HG03439 (cell line): ENCODE measurements around the gene NOVA2.

Source experiments
- ATAC-seq: cut with Tn5 transposase; IDR thresholded peaks from one replicate; pipeline ENCODE4 v1.9.1; 2021; ENCODE audit warnings: mild to moderate bottlenecking, moderate library complexity; ENCODE audit not compliant: unreplicated experiment

Gene NOVA2

DNA sequence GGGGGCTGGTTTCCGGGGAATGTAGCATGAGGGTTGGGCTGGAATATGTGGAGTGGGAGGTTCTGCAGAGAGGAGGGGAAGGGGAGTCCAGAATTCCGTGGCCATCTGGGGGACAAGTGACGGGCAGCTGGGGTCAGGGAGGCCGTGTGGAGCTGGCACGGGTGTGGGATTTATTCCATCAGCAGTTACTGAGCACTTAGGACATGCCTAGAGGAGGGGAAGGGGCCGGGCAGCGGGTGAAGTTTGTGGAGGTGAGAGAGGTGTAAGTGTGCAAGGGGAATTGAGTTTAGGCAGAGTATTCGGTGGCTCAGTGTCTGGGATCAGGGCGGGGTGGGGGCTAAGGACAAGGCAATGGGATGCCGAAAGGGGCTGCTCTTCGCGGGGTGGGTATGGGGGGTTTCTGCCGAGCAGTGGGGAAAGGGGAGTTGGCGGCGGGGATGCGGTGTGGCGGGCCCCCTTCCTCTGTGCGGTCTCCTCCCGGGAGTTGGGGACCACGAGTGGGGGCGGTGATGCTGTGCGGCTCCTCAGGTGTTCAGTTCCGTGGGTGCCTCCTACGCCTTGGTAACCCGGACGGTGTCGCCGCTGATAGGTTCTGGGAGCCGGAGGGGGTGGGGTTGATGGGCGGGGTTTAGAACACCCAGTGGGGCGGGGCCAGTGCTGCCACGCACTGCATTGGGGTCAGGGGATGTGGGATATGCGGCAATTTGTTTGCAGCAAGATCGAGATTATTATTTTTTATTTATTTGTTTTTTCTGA, 27.0 kb upstream of the NOVA2 start:
- ATAC-seq, result no peak

DNA sequence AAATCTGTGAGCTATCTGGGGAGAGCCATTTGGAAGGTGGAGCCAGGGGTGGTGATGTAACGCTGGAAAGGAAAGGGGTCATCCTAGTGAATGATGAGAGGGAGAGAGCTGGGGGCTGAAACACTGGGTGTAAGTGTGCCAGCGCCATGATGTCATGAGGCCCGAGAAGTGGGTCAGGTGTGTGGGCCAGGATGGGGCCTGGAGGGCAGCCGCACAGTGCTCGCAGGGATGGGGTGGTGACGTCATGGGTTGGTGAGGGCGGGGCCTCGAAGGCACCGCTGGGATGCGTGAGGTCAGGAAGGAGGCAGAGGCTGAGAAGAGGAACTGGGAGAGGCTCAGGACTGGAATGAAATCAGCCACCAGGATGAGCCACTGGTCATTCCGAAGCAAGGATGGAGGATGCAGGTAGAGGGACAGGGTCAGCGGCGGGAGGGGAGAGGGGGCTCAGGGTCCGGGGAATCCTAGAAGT, 26.0 kb upstream of the NOVA2 start:
- no peak for ATAC-seq

DNA sequence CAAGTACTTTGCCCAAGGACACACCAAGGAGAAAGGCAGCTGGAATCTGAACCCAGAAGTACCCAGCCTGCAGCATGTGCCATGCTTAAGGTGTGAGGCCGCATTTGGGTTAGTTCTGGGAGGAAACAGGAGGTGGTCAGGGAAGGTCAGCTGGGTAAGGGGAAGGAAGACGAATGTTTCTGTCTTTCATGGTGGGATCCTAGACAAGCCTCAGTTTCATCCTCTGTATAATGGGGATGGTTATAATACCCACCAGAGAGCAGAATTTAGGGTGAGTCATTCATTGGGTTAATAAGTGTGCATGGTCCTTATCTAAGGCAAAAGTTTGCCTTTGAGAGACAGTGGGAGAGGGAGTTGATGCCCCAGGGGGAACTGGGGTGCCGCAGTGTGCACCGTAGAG, 25.2 kb upstream of the NOVA2 start:
- ATAC-seq, result no peak

DNA sequence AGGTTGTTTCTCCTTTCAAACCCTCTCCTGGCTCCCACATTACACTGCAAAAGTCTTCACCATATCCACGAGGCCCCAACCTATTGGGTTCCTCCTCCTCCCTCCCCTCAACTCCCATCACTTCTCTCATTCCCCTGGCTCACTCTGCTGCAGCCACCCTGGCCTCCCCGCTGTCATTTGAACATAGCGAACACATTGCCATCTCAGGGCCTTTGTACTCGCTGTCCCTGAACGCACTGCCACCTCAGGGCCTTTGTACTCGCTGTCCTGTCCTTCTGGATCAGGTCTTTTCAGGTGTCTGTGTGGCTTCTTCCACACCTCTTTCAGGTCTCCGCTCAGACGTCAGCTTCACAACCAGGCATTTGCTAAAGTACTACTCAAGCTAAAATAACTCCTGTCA, 23.3 kb upstream of the NOVA2 start:
- ATAC-seq, result no peak

DNA sequence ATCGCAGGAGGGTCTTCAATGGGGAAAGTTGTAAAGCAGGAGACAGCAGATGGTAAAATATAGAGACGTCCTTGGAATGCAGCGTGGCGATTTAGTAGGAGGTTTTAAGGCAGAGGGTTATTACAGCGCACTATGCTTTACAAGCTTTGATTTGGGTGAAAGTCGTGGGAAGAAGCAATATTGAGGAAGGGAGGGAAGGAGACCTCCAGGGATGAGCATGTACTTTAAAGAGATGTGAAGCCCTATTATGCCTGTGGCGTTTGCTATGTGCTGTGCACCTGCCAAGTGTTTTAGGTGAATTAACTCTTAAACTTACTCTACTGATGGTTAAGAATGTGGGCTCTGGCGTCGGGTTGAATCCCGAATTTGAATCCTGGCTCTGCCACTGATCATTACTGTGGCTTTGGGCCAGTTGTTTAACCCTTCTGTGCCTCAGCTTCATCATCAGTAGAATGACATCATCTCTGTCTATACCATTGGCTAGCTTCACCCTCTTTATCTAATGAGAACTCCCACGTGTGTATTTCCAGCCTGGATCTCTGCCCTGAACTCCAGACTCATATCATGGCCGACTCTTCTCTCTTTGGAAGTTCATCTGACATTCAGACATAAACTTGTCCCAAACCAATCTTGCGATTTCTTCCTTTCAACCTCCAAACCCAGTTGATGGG, 22.2 kb upstream of the NOVA2 start:
- no peak for ATAC-seq

DNA sequence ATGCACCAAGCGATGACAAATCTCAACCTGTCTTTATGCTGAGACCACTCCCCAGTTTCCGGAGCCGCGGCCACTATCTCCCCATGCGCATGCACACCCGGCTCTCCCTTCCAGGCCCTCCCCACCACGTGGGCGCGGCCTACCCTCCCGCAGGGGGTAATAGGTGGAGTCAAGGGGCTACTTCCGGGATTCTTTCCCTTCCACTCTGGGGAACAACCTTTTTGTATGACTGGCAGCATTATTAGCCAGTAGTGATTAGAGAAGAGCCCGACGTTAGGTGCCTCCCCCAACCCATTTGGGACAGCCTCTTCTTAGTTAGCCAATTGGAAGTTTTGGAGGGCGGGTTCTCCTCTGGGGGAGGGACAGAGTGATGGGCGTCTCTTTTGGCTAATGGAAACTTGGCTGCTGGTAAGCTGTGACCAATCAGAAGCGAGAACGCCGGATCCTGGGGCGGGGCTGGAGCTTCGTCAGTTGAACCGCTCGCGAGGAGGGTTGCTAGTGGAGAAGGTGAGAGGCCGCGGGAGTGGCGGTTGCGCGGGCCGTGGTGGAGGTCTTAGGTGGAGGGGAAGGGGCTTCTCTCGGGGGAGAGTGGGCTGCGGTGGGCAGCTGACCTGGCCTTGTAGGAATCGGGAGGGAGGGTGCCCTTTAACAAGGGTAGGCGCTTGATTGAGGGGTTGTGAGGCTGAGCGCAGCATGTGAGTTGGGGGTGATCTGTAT, 21.5 kb upstream of the NOVA2 start, which contains the start of gene CCDC61:
TSS of gene CCDC61 (plus strand) at position 470 of the 717 bp plus-strand sequence. CDS start 7,552 bp downstream, outside the sequence.
- ATAC-seq, result peak; percentile 96

DNA sequence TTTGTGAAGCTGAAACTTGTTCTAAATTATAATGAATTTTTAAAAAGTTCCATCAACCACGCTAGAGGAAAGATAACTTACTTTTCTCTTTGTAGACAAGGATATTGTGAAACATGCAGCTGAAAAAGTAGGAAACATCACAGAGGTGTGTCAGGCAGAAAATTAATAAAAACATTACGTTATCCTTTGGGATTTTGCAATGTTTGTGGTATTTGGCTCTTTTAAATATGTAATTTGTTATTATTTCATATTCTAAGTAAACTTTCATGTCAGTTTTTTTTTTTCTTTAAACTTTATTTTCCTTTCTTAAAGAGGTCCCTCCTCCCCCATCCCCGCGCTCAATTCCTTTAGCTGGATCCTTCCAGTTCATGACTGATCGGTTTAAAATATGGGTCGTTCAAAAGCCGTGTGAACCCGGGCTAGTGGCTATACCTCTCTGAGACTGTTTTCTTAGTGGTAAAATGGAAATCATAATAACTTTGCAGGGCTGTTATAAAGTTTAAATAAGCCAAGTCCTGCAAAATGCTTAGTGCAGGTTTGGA, 20.9 kb upstream of the NOVA2 start:
- ATAC-seq, result peak; percentile 4

DNA sequence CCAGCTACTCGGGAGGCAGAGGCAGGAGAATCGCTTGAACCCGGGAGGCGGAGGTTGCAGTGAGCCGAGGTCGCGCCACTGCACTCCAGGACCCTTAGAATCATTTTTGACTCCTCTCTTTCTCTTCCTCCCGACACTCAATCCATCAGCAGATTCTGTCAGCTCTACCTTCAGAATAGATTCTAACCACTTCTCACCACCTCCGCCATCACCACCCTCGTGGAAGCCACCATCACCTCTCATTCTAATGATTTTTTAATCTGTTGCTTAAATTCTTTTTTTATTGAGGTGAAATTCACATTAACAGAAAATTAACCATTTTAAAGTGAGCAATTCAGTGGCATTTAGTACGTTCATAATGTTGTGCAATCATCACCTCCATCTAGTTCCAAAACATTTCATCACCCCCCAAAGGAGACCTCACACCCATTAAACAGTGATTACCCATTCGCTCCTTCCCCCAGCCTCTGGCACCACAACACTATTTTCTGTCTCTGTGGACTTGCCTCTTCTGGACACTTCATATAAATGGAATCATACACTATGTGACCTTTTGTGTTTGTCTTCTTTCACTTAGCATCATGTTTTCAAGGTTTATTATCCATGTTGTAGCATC, 16.6 kb upstream of the NOVA2 start:
- no peak for ATAC-seq

DNA sequence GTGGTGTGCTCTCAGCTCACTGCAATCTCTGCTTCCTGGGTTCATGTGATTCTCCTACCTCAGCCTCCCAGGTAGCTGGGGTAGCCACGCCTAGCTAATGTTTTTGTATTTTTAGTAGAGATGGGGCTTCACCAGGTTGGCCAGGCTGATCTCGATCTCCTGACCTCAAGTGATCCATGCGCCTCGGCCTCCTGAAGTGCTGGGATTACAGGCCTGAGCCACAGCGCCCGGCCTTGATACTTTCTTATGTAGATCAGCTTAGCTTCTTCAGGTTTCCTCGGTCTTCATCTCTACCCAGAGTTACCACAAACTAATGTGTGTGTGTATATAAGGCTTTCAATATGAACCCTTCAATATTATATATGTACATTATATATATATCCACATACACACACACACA, 11.7 kb upstream of the NOVA2 start:
- no peak for ATAC-seq

DNA sequence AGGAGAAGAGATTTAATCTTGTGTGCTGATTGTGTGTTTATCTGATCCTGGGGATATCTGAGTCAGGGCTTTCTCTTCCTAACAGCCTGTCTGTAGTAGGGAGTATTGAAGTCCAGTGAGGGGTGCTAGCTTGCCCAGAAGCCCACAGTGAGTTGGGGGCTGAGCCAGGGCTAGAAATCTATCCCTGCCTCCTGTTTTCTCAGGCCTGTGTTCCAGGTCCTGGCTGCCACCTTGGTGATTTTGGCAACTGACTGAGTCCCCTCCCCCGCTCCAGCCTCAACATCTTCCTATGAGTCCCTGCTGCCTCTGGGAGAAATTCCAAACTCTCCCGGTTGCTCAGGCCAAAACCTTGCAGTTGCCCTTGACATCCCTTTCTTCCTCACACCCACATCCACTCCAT, 7.7 kb upstream of the NOVA2 start:
- ATAC-seq, result no peak

DNA sequence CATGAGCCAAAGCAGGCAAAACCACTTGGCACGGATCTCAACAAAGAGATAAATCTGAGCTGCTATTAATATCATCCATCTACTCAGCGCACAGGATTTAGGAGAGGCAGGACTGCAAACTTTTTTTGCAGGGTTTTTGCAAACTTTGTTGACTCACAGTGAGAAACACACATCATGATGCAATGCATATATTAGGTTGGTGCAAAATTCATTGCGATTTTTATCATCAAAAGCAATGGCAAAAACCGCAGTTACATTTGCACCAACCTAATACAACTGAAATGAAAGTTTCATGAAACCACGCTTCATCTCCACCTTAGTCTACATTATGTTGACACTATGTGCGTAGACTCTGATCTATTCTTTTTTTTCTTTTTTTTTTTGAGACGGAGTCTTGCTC, 4.5 kb upstream of the NOVA2 start:
- ATAC-seq, result no peak

DNA sequence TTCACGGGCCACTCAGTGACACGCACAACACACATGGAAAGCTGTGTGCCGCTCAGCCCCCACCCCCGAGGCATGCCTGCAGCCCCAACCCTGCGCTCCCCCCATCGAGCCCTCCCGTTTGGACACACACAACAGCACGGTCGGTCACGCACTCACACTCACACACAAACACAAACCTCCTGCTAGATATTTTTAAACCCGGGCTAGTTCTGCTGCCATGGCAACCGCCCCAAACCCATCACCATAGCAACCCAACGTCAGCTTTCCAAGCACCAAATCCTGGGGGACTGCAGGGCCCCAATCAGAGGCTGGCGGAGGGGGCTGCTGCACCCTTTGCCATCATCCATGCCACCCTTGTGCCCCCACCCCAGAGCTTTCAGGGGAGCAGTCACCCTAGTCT, 2.5 kb upstream of the NOVA2 start:
- no peak for ATAC-seq

DNA sequence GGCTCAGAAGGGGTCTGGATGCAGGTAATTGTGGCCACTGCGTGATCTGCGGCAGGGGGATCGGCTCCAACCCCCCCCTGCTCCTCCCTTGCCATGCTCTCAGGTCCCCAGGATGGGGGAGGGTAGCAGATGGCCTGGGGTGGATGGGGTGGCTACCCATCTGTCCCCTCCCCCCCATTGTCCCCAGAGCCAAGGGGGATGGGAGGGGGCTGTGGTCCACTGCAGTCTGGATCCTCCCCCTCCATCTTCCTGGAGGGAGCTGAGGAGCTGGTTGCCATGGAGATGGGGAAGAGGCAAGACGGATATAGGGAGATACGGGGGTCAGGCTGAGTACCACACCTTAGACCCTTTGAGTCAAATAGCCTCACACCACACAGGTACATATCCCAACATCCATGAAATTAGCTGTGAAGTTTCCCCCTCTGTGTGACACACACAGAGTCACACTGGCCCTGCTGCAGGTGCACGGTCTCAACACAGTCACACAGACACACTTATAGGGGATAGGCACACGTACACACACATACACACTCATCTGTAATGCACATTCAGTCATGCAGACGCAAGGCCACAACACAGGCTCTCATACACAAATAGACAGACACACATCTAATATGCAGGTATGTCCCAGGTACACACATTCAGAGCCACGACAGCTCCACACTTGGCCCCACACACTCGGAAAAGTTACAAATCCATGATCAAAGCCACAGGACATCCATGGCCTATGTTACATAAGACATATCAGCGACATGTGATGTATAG, 1.8 kb upstream of the NOVA2 start:
- no peak for ATAC-seq

DNA sequence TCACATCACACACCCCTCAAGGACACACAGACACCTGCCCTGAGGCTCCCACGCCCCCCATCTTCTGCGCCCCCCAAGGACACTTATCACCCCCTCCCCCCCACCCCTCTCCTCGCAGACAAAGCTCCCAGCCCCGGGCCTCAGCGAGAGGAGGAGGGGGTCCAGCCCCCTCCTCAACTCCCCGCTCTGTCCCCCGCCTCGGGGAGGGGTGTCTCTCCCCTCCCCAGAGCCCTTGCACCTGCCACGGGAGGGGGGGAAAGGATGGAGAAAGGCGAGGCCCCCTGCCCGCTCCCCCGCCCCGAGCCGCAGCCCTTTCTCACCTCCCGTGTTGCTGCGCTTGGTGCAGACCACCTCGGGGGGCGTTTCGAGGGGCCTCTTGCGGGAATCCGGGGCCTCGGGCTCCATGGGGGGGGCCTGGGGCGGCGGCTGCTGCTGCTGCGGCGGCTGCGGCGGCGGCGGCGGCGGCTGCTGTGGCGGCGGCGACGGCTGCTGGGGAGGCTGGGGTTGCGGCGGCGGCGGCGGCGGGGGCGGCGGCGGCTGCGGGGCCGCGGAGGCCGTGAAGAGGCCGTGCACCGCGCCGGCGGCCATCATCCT, 621 bp downstream of the NOVA2 start:
- no peak for ATAC-seq

DNA sequence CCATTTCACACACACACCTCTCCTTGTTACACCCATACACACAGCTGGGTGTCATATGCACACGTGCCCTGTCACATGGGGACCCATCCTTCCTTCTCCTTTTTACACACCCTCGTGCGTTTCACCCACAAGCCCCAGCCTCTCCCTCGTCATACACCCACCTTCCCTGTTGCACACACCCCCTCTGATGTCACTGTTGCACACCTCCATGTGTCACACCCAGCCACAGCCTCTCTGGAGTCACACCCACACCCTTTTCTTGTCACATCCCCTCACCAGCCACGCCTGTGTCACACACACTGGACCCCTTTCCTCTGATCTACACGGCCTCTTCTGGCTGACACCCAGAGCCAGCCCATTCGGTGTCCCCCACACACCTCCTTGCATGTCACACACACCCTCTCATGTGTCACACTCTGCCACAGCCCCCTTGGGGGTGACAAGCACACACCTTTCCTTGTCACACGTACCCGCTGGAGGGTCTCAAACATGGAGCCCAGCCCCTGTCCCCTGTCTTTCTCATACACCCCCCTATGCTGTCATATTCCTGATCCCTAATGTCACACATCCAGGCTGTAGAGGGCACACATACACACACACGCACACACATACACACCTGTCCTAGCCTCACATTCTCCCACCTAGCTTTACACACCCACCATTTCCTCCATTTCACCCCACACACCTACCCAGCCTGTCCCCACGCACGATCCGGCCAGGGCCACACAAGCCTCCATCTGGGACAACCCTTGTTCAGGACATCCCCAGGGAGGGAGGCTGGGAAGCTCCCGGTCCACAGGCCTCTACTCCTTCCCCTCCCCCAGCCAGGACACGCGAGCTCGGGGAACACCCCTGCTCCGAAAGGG, 1.4 kb downstream of the NOVA2 start:
- ATAC-seq, result no peak

DNA sequence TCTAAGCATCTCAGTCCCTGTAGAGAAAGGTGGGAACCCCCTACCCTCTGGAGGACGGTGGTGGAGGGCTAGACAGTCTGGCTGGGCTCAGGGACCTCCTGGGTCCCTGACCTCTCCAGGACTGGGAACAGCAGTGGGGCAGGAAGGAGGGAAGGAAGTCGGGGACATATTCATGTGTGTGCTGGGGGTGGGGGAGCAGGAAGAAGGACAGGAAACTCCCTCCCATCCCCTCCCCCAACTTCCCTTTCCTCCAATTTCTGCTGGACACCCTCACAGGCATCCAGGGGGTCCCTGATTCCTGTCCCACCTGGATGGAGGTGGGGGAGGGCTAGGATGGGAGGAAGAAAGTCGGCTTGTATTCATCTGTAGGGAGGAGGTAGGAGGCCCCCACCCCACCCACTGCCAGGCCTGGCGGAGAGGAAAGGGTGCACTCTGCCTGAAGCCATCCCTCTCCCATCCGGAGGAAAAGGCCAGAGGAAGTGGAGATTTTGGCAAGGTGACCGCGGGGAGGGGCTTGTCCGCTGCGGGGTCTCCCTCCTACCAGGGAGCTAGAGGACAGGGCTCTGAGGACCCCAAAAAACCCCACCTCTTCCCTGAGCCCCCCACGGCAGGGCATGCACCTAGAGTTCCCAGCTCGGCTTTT, 2.3 kb downstream of the NOVA2 start:
- no peak for ATAC-seq

DNA sequence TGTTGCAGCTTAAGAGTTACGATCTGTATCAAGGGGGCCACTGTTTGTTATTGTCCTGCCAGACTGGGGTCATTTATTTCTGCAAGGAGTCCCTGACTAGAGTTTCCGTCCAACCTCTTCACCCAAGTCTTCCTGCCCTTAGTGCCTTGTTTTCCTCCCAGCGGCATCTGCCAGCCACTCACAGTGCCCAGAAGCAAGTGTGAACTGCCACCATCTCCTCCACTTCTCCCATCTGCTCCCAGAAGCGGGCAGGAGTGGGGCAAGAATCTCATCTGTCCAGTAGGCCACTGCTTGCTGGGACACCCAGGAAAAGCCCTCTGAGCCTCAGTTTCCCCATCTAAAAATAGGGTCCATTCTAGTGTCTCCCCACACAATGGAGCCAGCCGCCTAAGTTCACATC, 4.0 kb downstream of the NOVA2 start:
- no peak for ATAC-seq

DNA sequence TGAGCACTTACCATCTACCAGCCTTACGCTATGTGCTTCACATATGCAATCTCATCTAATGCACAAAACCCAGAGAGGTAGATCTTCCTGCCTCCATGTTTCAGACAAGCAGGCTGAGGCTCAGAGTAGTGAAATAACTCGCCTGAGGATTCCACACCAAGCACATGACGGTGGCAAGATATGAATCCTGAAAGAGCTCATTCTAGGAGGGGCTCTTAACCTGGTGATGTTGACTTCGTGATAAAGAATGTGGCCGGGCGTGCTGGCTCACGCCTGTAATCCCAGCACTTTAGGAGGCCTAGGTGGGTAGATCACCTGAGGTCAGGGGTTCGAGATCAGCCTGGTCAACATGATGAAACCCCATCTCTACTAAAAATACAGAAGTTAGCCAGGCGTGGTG, 5.0 kb downstream of the NOVA2 start:
- no peak for ATAC-seq

DNA sequence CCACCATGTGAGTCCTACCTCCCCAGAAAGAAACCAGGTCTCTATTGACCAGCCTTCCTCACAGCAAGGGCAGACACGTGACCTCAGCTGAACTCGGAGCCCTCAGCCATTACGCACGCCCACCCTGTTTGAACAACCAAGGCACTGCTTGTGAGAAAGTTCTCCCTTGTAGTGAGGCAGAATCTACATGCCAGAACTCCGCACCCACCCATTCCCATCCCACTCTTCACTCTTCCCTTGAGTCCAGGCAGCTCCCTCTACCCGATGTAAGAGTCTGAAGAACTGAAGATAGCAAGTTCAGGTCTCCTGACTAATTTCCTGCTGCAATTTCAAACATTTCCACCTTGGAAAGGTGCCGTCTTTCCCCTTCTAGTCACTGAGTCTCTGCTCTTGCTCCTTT, 6.4 kb downstream of the NOVA2 start:
- ATAC-seq, result no peak
